Lower leg skin (tissue), 3 donors: ENCODE results near the gene DNAJC17.

Experiments used
- CTCF ChIP-seq, 3 donors: fragments of 450-650 bp; IDR thresholded peaks; one replicate each; pipeline ENCODE4 v1.5.1; 2016; ENCODE audit warnings: antibody characterized with exemption in 3 of 3, mild to moderate bottlenecking in 3 of 3, moderate library complexity in 2 of 3
- POLR2A ChIP-seq, 2 donors: fragments of 450-650 bp; IDR thresholded peaks; one replicate each; pipeline ENCODE4 v1.6.1; 2016 to 2017; ENCODE audit warnings: antibody characterized with exemption in 2 of 2, mild to moderate bottlenecking in 1 of 2, moderate library complexity in 1 of 2

- TF ChIP-seq POLR2A (IDR thresholded peaks at IDR 0.05) (no peak), CTCF (IDR thresholded peaks at IDR 0.05) (no peak)
Measured at GRCh38 chr15:40843261-40843884, 36.1 kb upstream of the DNAJC17 start.
